H9 (cell line): ENCODE measurements around the gene AP2S1. TPM values are rescaled to one million over a fixed set of nuclear protein-coding genes. Genes with fewer than 3 reads are reported as not detected.

Experiments
- DNase-seq: peaks from one replicate; pipeline ENCODE4 v3.0.0-alpha.2; 2017
- H2AFZ ChIP-seq: one replicate; pipeline ENCODE4 v1.6.1; 2013; ENCODE audit warnings: mild to moderate bottlenecking, low read length, control low read depth, moderate library complexity
- H2AK5ac ChIP-seq: 2 replicates; pipeline ENCODE4 v1.6.1; 2013; ENCODE audit warnings: low read length, control low read depth, mixed read lengths; ENCODE audit not compliant: insufficient read length
- H2BK120ac ChIP-seq: one replicate; pipeline ENCODE4 v1.6.1; 2013; ENCODE audit warnings: low read depth, mild to moderate bottlenecking, low read length, control low read depth, inconsistent platforms; ENCODE audit not compliant: poor library complexity, severe bottlenecking
- H2BK12ac ChIP-seq: 2 replicates; pipeline ENCODE4 v1.6.1; 2013; ENCODE audit warnings: low read length, control low read depth, mixed read lengths, low read depth; ENCODE audit not compliant: insufficient read length
- H2BK15ac ChIP-seq: 2 replicates; pipeline ENCODE4 v1.6.1; 2013; ENCODE audit warnings: low read depth, low read length, control low read depth
- H2BK20ac ChIP-seq: one replicate; pipeline ENCODE4 v1.6.1; 2013; ENCODE audit warnings: low read depth, mild to moderate bottlenecking, low read length, control low read depth, inconsistent platforms; ENCODE audit not compliant: poor library complexity, severe bottlenecking
- H2BK5ac ChIP-seq: 2 replicates; pipeline ENCODE4 v1.6.1; 2013; ENCODE audit warnings: low read length, control low read depth, mixed read lengths; ENCODE audit not compliant: insufficient read length
- H3K14ac ChIP-seq: 2 replicates; pipeline ENCODE4 v1.6.1; 2013; ENCODE audit warnings: low read length, control low read depth; ENCODE audit not compliant: insufficient read depth
- H3K18ac ChIP-seq: 2 replicates; pipeline ENCODE4 v1.6.1; 2013; ENCODE audit warnings: low read depth, mild to moderate bottlenecking, mixed read lengths, low read length, control low read depth; ENCODE audit not compliant: insufficient read length
- H3K23ac ChIP-seq: 2 replicates; pipeline ENCODE4 v1.6.1; 2013; ENCODE audit warnings: low read length, control low read depth, mixed read lengths, low read depth; ENCODE audit not compliant: insufficient read length
- H3K23me2 ChIP-seq: 2 replicates; pipeline ENCODE4 v1.6.1; 2013; ENCODE audit warnings: low read depth, mild to moderate bottlenecking, mixed read lengths, low read length, control low read depth; ENCODE audit not compliant: insufficient read length, poor library complexity, severe bottlenecking
- H3K27ac ChIP-seq: 2 replicates; pipeline ENCODE4 v1.5.1; 2013; ENCODE audit warnings: low read length, control low read depth, mixed read lengths, low read depth; ENCODE audit not compliant: insufficient read length
- H3K27me3 ChIP-seq: 2 replicates; pipeline ENCODE4 v1.6.1; 2013; ENCODE audit warnings: low read length, control low read depth, inconsistent platforms; ENCODE audit not compliant: insufficient read depth
- H3K4ac ChIP-seq: 2 replicates; pipeline ENCODE4 v1.6.1; 2013; ENCODE audit warnings: low read depth, mild to moderate bottlenecking, control low read depth, inconsistent platforms, low read length, moderate library complexity
- H3K4me1 ChIP-seq: 2 replicates; pipeline ENCODE4 v1.6.1; 2013; ENCODE audit warnings: low read length, control low read depth, inconsistent platforms; ENCODE audit not compliant: insufficient read depth
- H3K4me2 ChIP-seq: 2 replicates; pipeline ENCODE4 v1.6.1; 2013; ENCODE audit warnings: low read length, control low read depth, mixed read lengths; ENCODE audit not compliant: insufficient read length, insufficient read depth
- H3K56ac ChIP-seq: 2 replicates; pipeline ENCODE4 v1.6.1; 2013; ENCODE audit warnings: low read depth, mild to moderate bottlenecking, mixed read lengths, low read length, control low read depth; ENCODE audit not compliant: insufficient read length
- H3K79me1 ChIP-seq: 2 replicates; pipeline ENCODE4 v1.6.1; 2013; ENCODE audit warnings: low read depth, mild to moderate bottlenecking, moderate library complexity, low read length, control low read depth, inconsistent platforms; ENCODE audit not compliant: insufficient read depth, poor library complexity, severe bottlenecking
- H3K79me2 ChIP-seq: 2 replicates; pipeline ENCODE4 v1.6.1; 2013; ENCODE audit warnings: low read length, control low read depth, inconsistent platforms; ENCODE audit not compliant: insufficient read depth
- H3K9ac ChIP-seq: 2 replicates; pipeline ENCODE4 v1.6.1; 2013; ENCODE audit warnings: low read length, control low read depth, mixed read lengths; ENCODE audit not compliant: insufficient read length; ENCODE audit errors: extremely low read depth
- H3K9me3 ChIP-seq: one replicate; pipeline ENCODE4 v1.6.1; 2013; ENCODE audit warnings: low read depth, low read length, inconsistent platforms; ENCODE audit not compliant: control insufficient read depth
- H3T11ph ChIP-seq: one replicate; pipeline ENCODE4 v1.6.1; 2013; ENCODE audit warnings: mild to moderate bottlenecking, low read length, control low read depth, inconsistent platforms
- H4K20me1 ChIP-seq: one replicate; pipeline ENCODE4 v1.6.1; 2013; ENCODE audit not compliant: control insufficient read depth, insufficient read length, insufficient read depth
- H4K5ac ChIP-seq: 2 replicates; pipeline ENCODE4 v1.6.1; 2013; ENCODE audit warnings: low read depth, mild to moderate bottlenecking, mixed read lengths, low read length, control low read depth; ENCODE audit not compliant: insufficient read length
- H4K8ac ChIP-seq: replicated peaks from 2 replicates; pipeline ENCODE4 v1.6.1; 2013; ENCODE audit warnings: low read length, control low read depth, mixed read lengths, low read depth; ENCODE audit not compliant: insufficient read length
- H4K91ac ChIP-seq: 2 replicates; pipeline ENCODE4 v1.6.1; 2013; ENCODE audit warnings: low read depth, mild to moderate bottlenecking, moderate library complexity, mixed read lengths, low read length, control low read depth; ENCODE audit not compliant: insufficient read length
- H3K27ac Mint-ChIP-seq, 3 experiments: 2 replicates in 2 of 3; 3 replicates in 1 of 3; pipeline ENCODE4 v1.8.0; 2020 to 2021; ENCODE audit warnings: mixed read lengths in 3 of 3, mild to moderate bottlenecking in 1 of 3, moderate library complexity in 1 of 3
- H3K27me3 Mint-ChIP-seq: 2 replicates; pipeline ENCODE4 v1.8.0; 2021; ENCODE audit warnings: low read depth, mild to moderate bottlenecking, moderate library complexity, mixed read lengths
- H3K36me3 Mint-ChIP-seq, 3 experiments: 2 replicates in 2 of 3; 3 replicates in 1 of 3; pipeline ENCODE4 v1.8.0; 2020 to 2021; ENCODE audit warnings: low read depth in 3 of 3, mixed read lengths in 3 of 3; ENCODE audit not compliant: insufficient read depth in 1 of 3
- H3K4me1 Mint-ChIP-seq, 2 experiments: 2 replicates each; pipeline ENCODE4 v1.8.0; 2020; ENCODE audit warnings: mixed read lengths in 2 of 2
- H3K4me3 Mint-ChIP-seq, 2 experiments: 2 replicates in 1 of 2; 3 replicates in 1 of 2; pipeline ENCODE4 v1.8.0; 2020 to 2021; ENCODE audit warnings: mild to moderate bottlenecking in 2 of 2, mixed read lengths in 2 of 2, moderate library complexity in 1 of 2
- H3K9me3 Mint-ChIP-seq, 2 experiments: 2 replicates in 1 of 2; 3 replicates in 1 of 2; pipeline ENCODE4 v1.8.0; 2020; ENCODE audit warnings: mild to moderate bottlenecking in 2 of 2, mixed read lengths in 2 of 2, moderate library complexity in 1 of 2
- CTCF ChIP-seq: fragments of 200-600 bp; sonication (generic); conservative IDR thresholded peaks from 3 replicates; pipeline ENCODE4 v1.8.0; 2021; ENCODE audit warnings: antibody characterized with exemption, mild to moderate bottlenecking
- WGBS: extraction: QIAGEN DNeasy Blood & Tissue Kit; methylation state at CpG from one replicate; pipeline ENCODE4 v1.1.7; 2013; ENCODE audit warnings: missing lambda C conversion rate, low lambda C conversion rate, mixed read lengths; ENCODE audit not compliant: insufficient read length; ENCODE audit errors: extremely low coverage; 5-methylcytosine and 5-hydroxymethylcytosine counted together
- total RNA-seq: library from RNA; stranded (reverse); gene quantifications from 2 replicates; pipeline ENCODE4 v1.2.1, GENCODE V29; 2021

The AP2S1 gene
- total RNA-seq, 1 experiment from 2014 or later = 193 TPM

- Histone ChIP-seq H2BK20ac (no peak within 1 kb of the TSS), H3K4me1 (peaks cover 6% of the 10 kb centered on the region; the same call in 1 of the 2 replicates), H4K91ac (peak within 1 kb of the TSS; percentile 84), H2BK12ac (no peak within 1 kb of the TSS), H2BK120ac (no peak within 1 kb of the TSS), H2BK5ac (no peak within 1 kb of the TSS), H4K5ac (no peak within 1 kb of the TSS), H3T11ph (no peak within 1 kb of the TSS), H3K27me3 (no peaks in the 10 kb centered on the region), H2BK15ac (no peak within 1 kb of the TSS), H3K18ac (peak within 1 kb of the TSS; percentile 96), H3K27ac (peak within 1 kb of the TSS; percentile 84), H3K9me3 (no peaks in the 10 kb centered on the region), H2AFZ (no peak within 1 kb of the TSS), H4K20me1 (peaks cover 2% of the 10 kb centered on the region), H3K9ac (peak within 1 kb of the TSS; percentile 85), H2AK5ac (no peak within 1 kb of the TSS), H3K4me2 (peak within 1 kb of the TSS; percentile 99), H3K14ac (peak within 1 kb of the TSS; percentile 98), H3K56ac (peak within 1 kb of the TSS; percentile 52), H3K23me2 (peaks cover 26% of the 10 kb centered on the region), H4K8ac (no peak within 1 kb of the TSS), H3K79me2 (peaks cover 39% of the 10 kb centered on the region), H3K23ac (no peak within 1 kb of the TSS), H3K79me1 (no peaks in the 10 kb centered on the region), H3K4ac (no peak within 1 kb of the TSS; the same call in 1 of the 2 replicates)
- Mint-ChIP-seq H3K4me1 (peaks cover 10 to 15% of the 10 kb centered on the region in 2 experiments), H3K36me3 (peaks cover 3 to 8% (median 7%) of the 10 kb centered on the region in 3 experiments; a peak in 6 of 7 replicates), H3K4me3 (peak within 1 kb of the TSS; percentile 69 to 83), H3K27ac (peak within 1 kb of the TSS; percentile 96), H3K27me3 (peaks cover under 1% of the 10 kb centered on the region; the same call in 1 of the 2 replicates), H3K9me3 (no peaks in the 10 kb centered on the region)
- no peak for TF ChIP-seq CTCF
- no CpG with 5 or more reads among the region's 91 CpGs for WGBS
- peak; percentile 82 for DNase-seq
Observed at GRCh38 chr19:46860846-46861690, 10.4 kb upstream of the AP2S1 start, which contains the start of gene ARHGAP35. Gene ARHGAP35, plus strand, starts transcription at chr19:46860997. Its CDS starts 57,679 bp downstream, at chr19:46918676.
